ENCODE data around the gene CEP89. TPM values are rescaled to one million over a fixed set of nuclear protein-coding genes. Genes with fewer than 3 reads are reported as not detected.

The CEP89 gene
- total and polyA plus RNA-seq, 2 of the 4 experiments (the other 2 are of a cell fraction), result 7.2 to 17.4 TPM

DNA sequence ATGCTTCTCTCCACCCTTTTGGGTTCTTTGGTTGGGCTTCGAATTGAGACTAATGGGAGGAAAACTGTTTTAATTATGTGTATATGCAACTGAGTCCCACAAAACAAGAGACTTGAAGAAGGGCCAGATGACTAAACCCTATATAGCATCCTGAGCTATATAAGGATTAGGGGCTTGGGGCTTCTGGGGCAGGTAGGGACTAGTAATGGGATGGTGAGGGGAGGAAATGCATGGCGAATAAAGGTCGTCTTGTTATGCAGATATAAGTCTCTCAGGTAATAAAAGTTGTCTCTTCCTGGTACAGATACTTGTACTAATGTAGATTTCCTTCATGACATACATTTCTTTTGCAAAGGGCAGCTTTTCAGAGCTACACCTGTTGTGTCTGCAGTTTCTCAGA is 99.4 kb downstream of the CEP89 start:
- Histone ChIP-seq H2AFZ (replicated peaks; ENCODE audit: low read length, poor library complexity) (no peak overlapping the region), H2BK20ac (ENCODE audit: low read depth, low read length) (no peak overlapping the region), H3K79me1 (ENCODE audit: low read depth in 1 of 2, low read length in 2 of 2) (no peaks in the 10 kb centered on the region), H4K91ac (ENCODE audit: insufficient read depth, low read depth, low read length) (no peak overlapping the region), H2BK120ac (ENCODE audit: low read depth, low read length) (no peak overlapping the region), H3K36me3 (ENCODE audit: control insufficient read depth, insufficient read depth, low read length) (no peaks in the 10 kb centered on the region), H4K20me1 (ENCODE audit: insufficient read depth, low read length) (no peaks in the 10 kb centered on the region), H3K27me3 (ENCODE audit: control insufficient read depth, insufficient read depth, low read length) (no peaks in the 10 kb centered on the region), H3K18ac (ENCODE audit: low read depth, low read length) (no peak overlapping the region), H2BK5ac (ENCODE audit: low read depth, low read length, poor library complexity, severe bottlenecking) (no peak overlapping the region), H2BK15ac (ENCODE audit: low read depth, low read length) (no peak overlapping the region), H3K23ac (ENCODE audit: low read depth, low read length) (no peak overlapping the region), H3K9me1 (ENCODE audit: insufficient read depth, low read length) (no peaks in the 10 kb centered on the region), H3K9ac (ENCODE audit: low read depth, low read length) (no peak overlapping the region), H4K8ac (ENCODE audit: low read depth in 2 of 2, low read length in 2 of 2) (no peak overlapping the region), H3K4ac (ENCODE audit: low read depth, low read length) (no peak overlapping the region), H4K5ac (ENCODE audit: low read depth, low read length) (no peak overlapping the region), H3K4me3 (ENCODE audit: insufficient read depth, low read depth, low read length) (no peak overlapping the region), H3K9me3 (ENCODE audit: control insufficient read depth, insufficient read depth, low read length) (no peaks in the 10 kb centered on the region), H3K4me2 (ENCODE audit: low read depth, low read length) (no peak overlapping the region), H3K27ac (ENCODE audit: insufficient read depth, low read length) (no peak overlapping the region), H3K4me1 (ENCODE audit: control insufficient read depth, insufficient read depth, low read length) (no peaks in the 10 kb centered on the region), H2AK9ac (replicated peaks; ENCODE audit: low read depth, low read length, poor library complexity) (no peak overlapping the region), H3K56ac (ENCODE audit: extremely low read depth, insufficient read depth, low read length) (no peak overlapping the region), H2AK5ac (ENCODE audit: low read depth, low read length) (no peak overlapping the region), H3K14ac (replicated peaks; ENCODE audit: low read depth, low read length) (no peak overlapping the region)
- CTCF ChIA-PET, result no interaction called here
- ATAC-seq (ENCODE audit: low read depth) (no peak), DNase-seq (no peak)
- in situ Hi-C loops (cut with MboI; ENCODE audit: low sequenced_read_pairs) (no loop called here), dilution Hi-C loops (cut with HindIII; ENCODE audit: low sequenced_read_pairs, unreplicated experiment) (no loop called here), intact Hi-C loops (cut with micrococcal nuclease) (no loop called here)
- no peak for TF ChIP-seq RFX5 (IDR thresholded peaks at IDR 0.05; ENCODE audit: low read depth, low read length)
- TF ChIP-seq, protein P1, sequence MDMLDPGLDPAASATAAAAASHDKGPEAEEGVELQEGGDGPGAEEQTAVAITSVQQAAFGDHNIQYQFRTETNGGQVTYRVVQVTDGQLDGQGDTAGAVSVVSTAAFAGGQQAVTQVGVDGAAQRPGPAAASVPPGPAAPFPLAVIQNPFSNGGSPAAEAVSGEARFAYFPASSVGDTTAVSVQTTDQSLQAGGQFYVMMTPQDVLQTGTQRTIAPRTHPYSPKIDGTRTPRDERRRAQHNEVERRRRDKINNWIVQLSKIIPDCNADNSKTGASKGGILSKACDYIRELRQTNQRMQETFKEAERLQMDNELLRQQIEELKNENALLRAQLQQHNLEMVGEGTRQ (IDR thresholded peaks at IDR 0.05; ENCODE audit: low read depth, low read length), result no peak
- no peak for TF ChIP-seq FOS (IDR thresholded peaks at IDR 0.05; ENCODE audit: low read depth, low read length)
- TF ChIP-seq MXI1 (IDR thresholded peaks at IDR 0.05; ENCODE audit: borderline replicate concordance, low read depth, low read length), result no peak
- TF ChIP-seq, protein P2, sequence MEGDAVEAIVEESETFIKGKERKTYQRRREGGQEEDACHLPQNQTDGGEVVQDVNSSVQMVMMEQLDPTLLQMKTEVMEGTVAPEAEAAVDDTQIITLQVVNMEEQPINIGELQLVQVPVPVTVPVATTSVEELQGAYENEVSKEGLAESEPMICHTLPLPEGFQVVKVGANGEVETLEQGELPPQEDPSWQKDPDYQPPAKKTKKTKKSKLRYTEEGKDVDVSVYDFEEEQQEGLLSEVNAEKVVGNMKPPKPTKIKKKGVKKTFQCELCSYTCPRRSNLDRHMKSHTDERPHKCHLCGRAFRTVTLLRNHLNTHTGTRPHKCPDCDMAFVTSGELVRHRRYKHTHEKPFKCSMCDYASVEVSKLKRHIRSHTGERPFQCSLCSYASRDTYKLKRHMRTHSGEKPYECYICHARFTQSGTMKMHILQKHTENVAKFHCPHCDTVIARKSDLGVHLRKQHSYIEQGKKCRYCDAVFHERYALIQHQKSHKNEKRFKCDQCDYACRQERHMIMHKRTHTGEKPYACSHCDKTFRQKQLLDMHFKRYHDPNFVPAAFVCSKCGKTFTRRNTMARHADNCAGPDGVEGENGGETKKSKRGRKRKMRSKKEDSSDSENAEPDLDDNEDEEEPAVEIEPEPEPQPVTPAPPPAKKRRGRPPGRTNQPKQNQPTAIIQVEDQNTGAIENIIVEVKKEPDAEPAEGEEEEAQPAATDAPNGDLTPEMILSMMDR (conservative IDR thresholded peaks at IDR 0.05; ENCODE audit: low read depth, low read length), result no peak
- no peak for TF ChIP-seq BHLHE40 (IDR thresholded peaks at IDR 0.05; ENCODE audit: low read depth, low read length)
- TF ChIP-seq NFE2L2 (IDR thresholded peaks at IDR 0.05; ENCODE audit: low read depth, low read length), result no peak
- TF ChIP-seq RAD21 (IDR thresholded peaks at IDR 0.05; ENCODE audit: low read length), result no peak
- no peak for TF ChIP-seq MAZ (IDR thresholded peaks at IDR 0.05; ENCODE audit: borderline replicate concordance, low read depth, low read length)
- no peak for TF ChIP-seq CEBPB (IDR thresholded peaks at IDR 0.05; ENCODE audit: low read depth, low read length)
- WGBS, 2 experiments (ENCODE audit: extremely low coverage in 2 of 2, insufficient read length in 1 of 2), result no CpG with 5 or more reads among the region's 3 CpGs
- BruUV-seq (replicated peaks), result no TSS peak
- POLR2A ChIA-PET (ENCODE audit: unreplicated experiment), result no interaction called here

All from IMR-90 (cell line).